Stimulated activated naive CD8-positive, alpha-beta T cell treated with anti-CD3 and anti-CD28 coated beads, Interleukin-15, amount 100 ng/mL, for 72 hours (primary cell): ENCODE data around the gene KIF12.
A peak's percentile ranks its signal among the peaks of the same experiment; 100 is the strongest.

Source experiments
- ATAC-seq: fragments of 150-1000 bp; cut with Tn5 transposase; 2 replicates; pipeline ENCODE4 v1.10.0; 2021; ENCODE audit warnings: mild to moderate bottlenecking, moderate library complexity
- DNase-seq, 2 donors: peaks; one replicate each; pipeline ENCODE4 v3.0.0; 2021 to 2022
- H3K27ac Mint-ChIP-seq, 2 donors: one replicate each; pipeline ENCODE4 v1.8.0; 2022; ENCODE audit warnings: mild to moderate bottlenecking in 2 of 2, mixed read lengths in 2 of 2, moderate library complexity in 2 of 2
- H3K27me3 Mint-ChIP-seq: one replicate; pipeline ENCODE4 v1.8.0; 2022; ENCODE audit warnings: mixed read lengths
- H3K4me1 Mint-ChIP-seq: one replicate; pipeline ENCODE4 v1.8.0; 2022; ENCODE audit warnings: mild to moderate bottlenecking, mixed read lengths
- H3K4me3 Mint-ChIP-seq, 2 donors: one replicate each; pipeline ENCODE4 v1.8.0; 2022; ENCODE audit warnings: mild to moderate bottlenecking in 2 of 2, mixed read lengths in 2 of 2, moderate library complexity in 1 of 2
- H3K9me3 Mint-ChIP-seq, 2 donors: one replicate each; pipeline ENCODE4 v1.8.0; 2022; ENCODE audit warnings: mixed read lengths in 2 of 2

Gene KIF12

GRCh38 chr9:114072184-114073140 lies 26.6 kb downstream of the KIF12 start:
- Mint-ChIP-seq H3K9me3 (no peaks in the 10 kb centered on the region), H3K27me3 (peaks cover 24% of the 10 kb centered on the region), H3K27ac (no peak overlapping the region), H3K4me3 (no peak overlapping the region), H3K4me1 (no peaks in the 10 kb centered on the region)
- DNase-seq: no peak
- ATAC-seq: no peak

GRCh38 chr9:114071197-114071795 lies 27.8 kb downstream of the KIF12 start:
- Mint-ChIP-seq H3K4me1 (no peaks in the 10 kb centered on the region), H3K27me3 (peaks cover 13% of the 10 kb centered on the region), H3K9me3 (no peaks in the 10 kb centered on the region), H3K4me3 (no peak overlapping the region), H3K27ac (no peak overlapping the region)
- DNase-seq (no peak), ATAC-seq (no peak)

GRCh38 chr9:114070188-114071103 lies 28.6 kb downstream of the KIF12 start:
- Mint-ChIP-seq H3K9me3 (no peaks in the 10 kb centered on the region), H3K4me3 (no peak overlapping the region), H3K27ac (no peak overlapping the region), H3K4me1 (no peaks in the 10 kb centered on the region), H3K27me3 (peaks cover 4% of the 10 kb centered on the region)
- ATAC-seq (peak; percentile 53), DNase-seq (no peak)

GRCh38 chr9:114069476-114070187 lies 29.5 kb downstream of the KIF12 start:
- Mint-ChIP-seq H3K27ac (no peak overlapping the region), H3K4me1 (no peaks in the 10 kb centered on the region), H3K9me3 (no peaks in the 10 kb centered on the region), H3K27me3 (no peaks in the 10 kb centered on the region), H3K4me3 (no peak overlapping the region)
- no peak for ATAC-seq
- DNase-seq: no peak

GRCh38 chr9:114065304-114065703 lies 33.8 kb downstream of the KIF12 start:
- Mint-ChIP-seq H3K27ac (no peak overlapping the region), H3K27me3 (peaks cover 25% of the 10 kb centered on the region), H3K4me1 (no peaks in the 10 kb centered on the region), H3K4me3 (no peak overlapping the region), H3K9me3 (no peaks in the 10 kb centered on the region)
- ATAC-seq (no peak), DNase-seq (no peak)

- ATAC-seq: no peak
- Mint-ChIP-seq H3K9me3 (no peaks in the 10 kb centered on the region), H3K27me3 (peaks cover 25% of the 10 kb centered on the region), H3K4me1 (no peaks in the 10 kb centered on the region), H3K27ac (no peak overlapping the region), H3K4me3 (no peak overlapping the region)
- no peak for DNase-seq
Observed at GRCh38 chr9:114061830-114062474, 37.1 kb downstream of the KIF12 start.

GRCh38 chr9:114061292-114061691 lies 37.8 kb downstream of the KIF12 start:
- H3K9me3 Mint-ChIP-seq: no peaks in the 10 kb centered on the region
- ATAC-seq: no peak
- no peaks in the 10 kb centered on the region for H3K4me1 Mint-ChIP-seq
- no peak for DNase-seq
- no peak overlapping the region for H3K27ac Mint-ChIP-seq
- peaks cover 25% of the 10 kb centered on the region for H3K27me3 Mint-ChIP-seq
- no peak overlapping the region for H3K4me3 Mint-ChIP-seq

- H3K9me3 Mint-ChIP-seq: no peaks in the 10 kb centered on the region
- no peak overlapping the region for H3K27ac Mint-ChIP-seq
- DNase-seq: no peak
- H3K27me3 Mint-ChIP-seq: peaks cover 25% of the 10 kb centered on the region
- H3K4me3 Mint-ChIP-seq: no peak overlapping the region
- no peak for ATAC-seq
- no peaks in the 10 kb centered on the region for H3K4me1 Mint-ChIP-seq
Observed at GRCh38 chr9:114060711-114061110, 38.4 kb downstream of the KIF12 start.

GRCh38 chr9:114060070-114060469 lies 39.0 kb downstream of the KIF12 start:
- Mint-ChIP-seq H3K27ac (no peak overlapping the region), H3K4me3 (no peak overlapping the region), H3K27me3 (peaks cover 25% of the 10 kb centered on the region), H3K4me1 (no peaks in the 10 kb centered on the region), H3K9me3 (no peaks in the 10 kb centered on the region)
- ATAC-seq (no peak), DNase-seq (no peak)

- DNase-seq (no peak), ATAC-seq (no peak)
- Mint-ChIP-seq H3K27ac (no peak overlapping the region), H3K4me1 (no peaks in the 10 kb centered on the region), H3K9me3 (no peaks in the 10 kb centered on the region), H3K27me3 (peaks cover 25% of the 10 kb centered on the region), H3K4me3 (no peak overlapping the region)
Observed at GRCh38 chr9:114059047-114059803, 39.9 kb downstream of the KIF12 start.

- no peak for ATAC-seq
- DNase-seq: no peak
- H3K4me1 Mint-ChIP-seq: no peaks in the 10 kb centered on the region
- H3K4me3 Mint-ChIP-seq: no peak overlapping the region
- H3K27me3 Mint-ChIP-seq: peaks cover 20% of the 10 kb centered on the region
- H3K27ac Mint-ChIP-seq: no peak overlapping the region
- no peaks in the 10 kb centered on the region for H3K9me3 Mint-ChIP-seq
Observed at GRCh38 chr9:114058688-114059046, 40.4 kb downstream of the KIF12 start.

- Mint-ChIP-seq H3K27me3 (peaks cover 7% of the 10 kb centered on the region), H3K27ac (no peak overlapping the region), H3K9me3 (no peaks in the 10 kb centered on the region), H3K4me1 (no peaks in the 10 kb centered on the region), H3K4me3 (no peak overlapping the region)
- DNase-seq (no peak), ATAC-seq (no peak)
Observed at GRCh38 chr9:114057161-114057885, 41.8 kb downstream of the KIF12 start.

- H3K27ac Mint-ChIP-seq: no peak overlapping the region
- no peaks in the 10 kb centered on the region for H3K4me1 Mint-ChIP-seq
- no peaks in the 10 kb centered on the region for H3K9me3 Mint-ChIP-seq
- DNase-seq: no peak
- no peak overlapping the region for H3K4me3 Mint-ChIP-seq
- ATAC-seq: no peak
- H3K27me3 Mint-ChIP-seq: no peaks in the 10 kb centered on the region
Observed at GRCh38 chr9:114056527-114056926, 42.6 kb downstream of the KIF12 start.

- Mint-ChIP-seq H3K27ac (no peak overlapping the region), H3K9me3 (no peaks in the 10 kb centered on the region), H3K27me3 (no peaks in the 10 kb centered on the region), H3K4me1 (no peaks in the 10 kb centered on the region), H3K4me3 (no peak overlapping the region)
- ATAC-seq (no peak), DNase-seq (no peak)
Observed at GRCh38 chr9:114055894-114056293, 43.2 kb downstream of the KIF12 start.
